ENCODE measurements around the gene CIPC.

DNA sequence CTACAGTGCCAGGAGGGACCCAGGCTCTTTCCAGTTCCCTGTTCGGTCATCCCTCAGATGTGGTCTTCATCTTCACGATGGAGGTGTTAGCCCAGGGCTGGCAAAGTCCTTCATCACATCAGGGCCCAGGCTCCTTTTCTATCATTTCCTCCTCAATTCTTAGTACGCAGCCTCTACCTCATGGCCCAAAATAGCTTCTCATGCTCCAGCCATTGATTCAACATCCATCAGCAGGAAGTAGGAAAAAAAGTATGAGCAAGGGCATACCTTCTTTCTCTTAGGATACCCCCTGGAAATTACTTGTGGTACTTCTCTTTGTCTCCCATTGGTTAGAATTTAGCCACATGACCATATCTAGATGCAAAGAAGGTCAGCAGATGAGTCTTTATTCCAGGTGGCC lies 55.7 kb downstream of the CIPC start:
- TF ChIP-seq POLR2A (IDR thresholded peaks at IDR 0.05) (no peak), POLR2AphosphoS5 (IDR thresholded peaks at IDR 0.05) (no peak), EP300 (IDR thresholded peaks at IDR 0.05) (no peak)
- TF ChIP-seq, protein P1, sequence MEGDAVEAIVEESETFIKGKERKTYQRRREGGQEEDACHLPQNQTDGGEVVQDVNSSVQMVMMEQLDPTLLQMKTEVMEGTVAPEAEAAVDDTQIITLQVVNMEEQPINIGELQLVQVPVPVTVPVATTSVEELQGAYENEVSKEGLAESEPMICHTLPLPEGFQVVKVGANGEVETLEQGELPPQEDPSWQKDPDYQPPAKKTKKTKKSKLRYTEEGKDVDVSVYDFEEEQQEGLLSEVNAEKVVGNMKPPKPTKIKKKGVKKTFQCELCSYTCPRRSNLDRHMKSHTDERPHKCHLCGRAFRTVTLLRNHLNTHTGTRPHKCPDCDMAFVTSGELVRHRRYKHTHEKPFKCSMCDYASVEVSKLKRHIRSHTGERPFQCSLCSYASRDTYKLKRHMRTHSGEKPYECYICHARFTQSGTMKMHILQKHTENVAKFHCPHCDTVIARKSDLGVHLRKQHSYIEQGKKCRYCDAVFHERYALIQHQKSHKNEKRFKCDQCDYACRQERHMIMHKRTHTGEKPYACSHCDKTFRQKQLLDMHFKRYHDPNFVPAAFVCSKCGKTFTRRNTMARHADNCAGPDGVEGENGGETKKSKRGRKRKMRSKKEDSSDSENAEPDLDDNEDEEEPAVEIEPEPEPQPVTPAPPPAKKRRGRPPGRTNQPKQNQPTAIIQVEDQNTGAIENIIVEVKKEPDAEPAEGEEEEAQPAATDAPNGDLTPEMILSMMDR (IDR thresholded peaks at IDR 0.05): no peak
